Measurements from ENCODE around the gene WDR33. TPM values are rescaled to one million over a fixed set of nuclear protein-coding genes. Genes with fewer than 3 reads are reported as not detected.

WDR33 gene
- total RNA-seq, 1 donor from 2014 or later, result 37.9 TPM

DNA sequence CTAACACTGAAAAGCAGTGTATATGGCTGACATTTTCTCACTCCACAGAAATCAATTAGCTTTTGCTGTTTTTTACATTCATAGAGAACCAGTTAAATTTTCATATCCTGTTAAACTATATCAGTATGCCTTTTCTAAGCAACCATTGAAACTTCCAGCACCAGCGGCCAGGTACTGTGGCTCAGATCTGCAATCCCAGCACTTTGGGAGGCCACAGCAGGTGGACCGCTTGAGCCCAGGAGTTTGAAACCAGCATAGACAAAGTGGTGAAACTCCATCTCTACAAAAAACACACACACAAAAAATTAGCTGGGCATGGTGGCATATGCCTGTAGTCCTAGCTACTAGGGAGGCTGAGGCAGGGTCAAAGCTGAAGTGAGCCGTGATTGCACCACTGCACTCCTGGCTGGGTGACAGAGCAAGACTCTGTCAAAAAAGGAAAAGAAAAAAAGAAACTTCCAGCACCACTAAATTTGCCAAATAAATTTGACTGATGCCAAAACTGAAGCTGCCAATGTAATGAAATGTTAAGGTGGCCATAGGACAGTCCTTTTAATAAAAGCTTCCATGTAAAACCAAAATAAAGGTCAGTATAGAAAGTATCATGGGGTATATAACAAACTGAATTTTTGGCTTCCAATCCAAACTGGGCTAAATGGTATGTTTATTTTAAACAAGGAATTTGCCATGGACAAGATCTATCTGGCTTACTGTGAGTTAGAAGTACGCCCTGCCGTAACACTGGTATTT lies 106.2 kb downstream of the WDR33 start:
- intact Hi-C loops (cut with DNase I), result no loop called here
- ATAC-seq (ENCODE audit: poor library complexity) (no peak), DNase-seq (no peak)

DNA sequence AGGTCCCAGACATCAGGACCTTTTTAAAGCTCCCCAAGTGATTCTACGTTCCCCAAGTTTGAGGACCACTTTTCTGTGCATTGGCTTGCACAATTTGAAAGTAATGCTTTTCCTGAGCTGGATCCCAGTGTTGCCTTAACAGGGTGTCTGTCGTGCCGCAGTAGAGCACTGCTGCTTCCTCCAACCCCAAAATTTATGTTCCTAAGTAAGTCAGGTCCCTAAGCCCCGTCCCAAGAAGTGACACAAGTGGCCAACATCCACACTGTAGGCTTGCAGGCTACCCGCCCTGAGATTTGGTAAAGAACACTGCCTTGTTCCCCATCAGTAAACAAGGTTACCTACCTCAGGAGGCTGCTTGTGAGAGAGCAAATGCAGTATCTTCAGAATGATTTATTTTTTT lies 107.7 kb downstream of the WDR33 start:
- intact Hi-C loops (cut with DNase I), result no loop called here
- ATAC-seq (ENCODE audit: poor library complexity), result no peak
- no peak for DNase-seq

DNA sequence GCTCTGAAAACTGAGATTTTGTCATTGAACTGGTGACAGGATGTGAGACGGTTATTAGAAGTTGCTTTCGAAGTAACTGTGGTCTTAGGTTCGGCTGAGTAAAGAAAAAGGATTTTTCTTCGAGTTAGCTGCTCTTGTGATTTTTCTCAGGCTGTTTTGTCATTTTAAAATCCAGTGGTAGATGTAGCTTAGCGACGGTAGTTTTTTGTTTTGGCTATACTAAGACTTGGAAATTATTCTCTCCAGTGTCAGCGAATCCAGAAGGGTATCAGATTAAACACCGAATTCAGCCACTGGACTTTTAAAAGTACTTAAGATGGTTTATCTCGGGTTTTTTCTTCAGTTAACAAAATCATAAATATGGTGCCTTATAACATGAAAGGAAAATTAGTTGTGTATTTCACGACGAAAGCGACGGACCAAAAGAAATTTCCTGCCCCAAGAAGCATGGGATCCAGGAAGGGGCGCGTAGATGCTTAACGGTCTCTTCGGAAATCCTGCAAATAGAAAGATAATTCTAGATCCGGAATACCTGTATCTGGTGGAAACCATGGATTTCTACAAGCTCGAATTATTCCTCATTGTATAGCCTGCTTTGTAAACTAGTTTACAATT lies 108.5 kb downstream of the WDR33 start:
- DNase-seq (no peak), ATAC-seq (ENCODE audit: poor library complexity) (no peak)
- intact Hi-C loops (cut with DNase I), result no loop called here

DNA sequence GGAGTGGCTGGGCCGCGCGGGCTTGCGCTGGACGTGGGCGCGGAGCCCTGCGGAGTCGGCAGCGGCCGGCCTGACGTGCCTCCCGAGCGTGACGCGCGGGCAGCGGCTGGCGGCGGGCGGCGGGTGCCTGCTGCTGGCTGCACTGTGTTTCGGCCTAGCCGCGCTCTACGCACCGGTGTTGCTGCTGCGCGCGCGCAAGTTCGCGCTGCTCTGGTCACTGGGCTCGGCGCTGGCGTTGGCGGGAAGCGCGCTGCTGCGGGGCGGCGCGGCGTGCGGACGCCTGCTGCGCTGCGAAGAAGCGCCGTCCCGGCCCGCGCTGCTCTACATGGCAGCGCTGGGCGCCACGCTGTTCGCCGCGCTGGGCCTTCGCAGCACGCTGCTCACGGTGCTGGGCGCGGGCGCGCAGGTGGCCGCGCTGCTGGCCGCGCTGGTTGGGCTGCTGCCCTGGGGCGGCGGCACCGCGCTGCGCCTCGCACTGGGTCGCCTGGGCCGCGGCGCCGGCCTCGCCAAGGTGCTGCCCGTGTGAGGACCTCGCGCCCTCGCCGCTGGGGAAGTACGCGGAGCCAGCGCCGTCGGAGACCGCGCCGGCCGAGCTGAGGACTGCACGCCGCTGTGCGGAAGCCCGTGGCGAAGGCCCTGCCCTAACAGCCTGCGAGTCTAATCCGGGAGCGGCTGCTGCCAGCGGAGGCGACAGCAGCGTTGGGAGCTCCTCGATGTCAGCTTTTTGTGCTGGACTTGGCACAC lies 109.1 kb downstream of the WDR33 start:
- intact Hi-C loops (cut with DNase I), result no loop called here
- peak; percentile 66 for ATAC-seq (ENCODE audit: poor library complexity)

DNA sequence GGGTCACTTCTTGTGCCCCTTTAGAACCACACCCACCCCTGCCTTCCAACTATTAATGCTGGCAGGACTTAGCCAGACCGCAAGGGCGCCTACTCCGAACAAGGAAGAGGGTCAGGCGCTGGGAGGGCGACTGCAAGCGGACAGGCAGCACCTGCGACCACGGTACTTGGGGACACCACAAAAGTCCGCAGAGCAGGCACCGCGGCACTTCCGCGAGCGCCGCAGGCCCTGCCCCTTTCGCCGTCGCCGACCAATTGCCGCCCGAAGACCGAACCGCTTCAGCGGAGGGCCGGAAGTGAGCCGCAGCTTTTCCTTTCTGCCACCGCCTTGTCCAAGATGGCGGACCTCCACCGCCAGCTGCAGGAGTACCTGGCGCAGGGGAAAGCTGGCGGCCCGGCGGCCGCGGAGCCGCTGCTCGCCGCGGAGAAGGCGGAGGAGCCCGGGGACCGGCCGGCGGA lies 109.7 kb downstream of the WDR33 start, which contains the start of gene SFT2D3:
TSS of gene SFT2D3 (plus strand) at position 305 of the 458 bp plus-strand sequence. CDS start at position 337, 32 bp downstream.
- ATAC-seq (ENCODE audit: poor library complexity) (peak; percentile 92), DNase-seq (peak; percentile 95)
- intact Hi-C loops (cut with DNase I), result no loop called here

More for the DNA sequence above, 109.1 kb downstream of the WDR33 start:
- peak; percentile 89 for DNase-seq

DNA sequence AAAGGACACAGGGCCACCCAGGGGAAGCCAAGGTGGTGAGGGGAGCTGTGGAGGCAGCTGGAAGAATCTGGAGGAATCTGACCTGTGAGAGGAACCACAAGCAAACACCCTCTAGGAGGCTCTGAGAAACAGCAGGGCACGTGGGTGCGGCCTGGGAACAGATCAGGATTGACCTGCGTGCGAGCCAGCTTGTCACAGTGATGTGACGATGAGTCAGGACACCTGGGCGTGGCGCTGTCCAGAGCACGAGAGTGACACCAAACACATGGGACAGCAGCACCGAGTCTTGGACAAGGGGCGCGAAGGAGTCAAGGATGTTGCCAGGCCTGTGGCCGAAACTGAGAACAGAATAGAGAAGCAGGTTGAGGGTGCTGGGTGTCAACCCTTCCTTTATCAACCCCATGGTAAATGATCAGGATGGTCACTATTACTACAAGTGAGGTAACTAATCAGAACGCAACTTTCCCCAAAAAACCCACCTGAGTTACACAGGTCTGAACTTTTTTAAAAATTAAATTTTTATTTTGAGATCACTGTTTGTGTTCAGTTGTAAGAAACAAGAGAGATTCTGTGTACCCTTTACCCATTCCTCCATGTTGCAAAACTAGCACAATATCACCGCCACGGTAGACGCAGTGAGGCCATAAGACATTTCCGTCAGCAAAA lies 110.3 kb downstream of the WDR33 start:
- DNase-seq, result peak; percentile 75
- intact Hi-C loops (cut with DNase I), result no loop called here
- peak; percentile 27 for ATAC-seq (ENCODE audit: poor library complexity)

DNA sequence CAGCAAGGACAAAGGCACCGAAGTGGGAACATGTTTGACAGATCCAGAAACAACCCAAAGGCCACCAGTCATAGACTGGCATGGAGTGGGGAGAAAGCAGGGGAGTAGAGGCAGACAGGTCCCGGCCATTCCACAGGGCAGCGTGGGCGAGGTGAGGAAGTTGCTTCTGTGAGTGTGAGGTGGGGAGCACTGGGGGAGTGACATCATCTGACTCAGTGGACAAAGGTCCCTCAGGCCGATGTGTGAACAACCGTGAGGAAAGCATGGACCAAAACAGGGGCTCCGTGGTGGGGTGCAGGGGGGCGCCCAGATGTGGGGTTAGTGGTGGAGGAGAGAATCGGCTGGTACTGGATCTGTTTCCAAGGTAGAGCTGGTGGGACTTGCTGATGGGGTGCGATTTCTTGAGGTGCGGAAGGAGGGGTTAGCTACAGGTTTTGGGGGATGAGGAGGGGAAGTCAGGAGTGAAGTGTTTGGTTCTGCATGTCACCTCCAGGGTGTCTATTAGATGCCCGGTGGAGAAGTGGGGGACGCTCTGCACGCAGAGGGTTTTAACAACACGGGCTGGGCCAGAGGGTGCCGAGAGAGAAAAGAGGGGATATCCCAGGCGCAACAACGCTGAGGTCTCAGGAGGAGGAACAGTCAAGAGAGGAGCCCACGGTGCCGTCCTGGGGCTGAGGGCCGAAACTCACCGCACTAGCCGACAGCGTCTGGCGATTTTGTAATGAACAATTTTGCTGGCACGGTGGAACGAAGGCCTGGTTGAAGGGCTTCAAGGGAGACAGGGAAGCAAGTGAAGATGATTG lies 112.2 kb downstream of the WDR33 start:
- intact Hi-C loops (cut with DNase I), result loop anchor here (10.0 kb wide), 1 partner anchor 104 kb away; no protein-coding TSS in a partner anchor
- ATAC-seq (ENCODE audit: poor library complexity) (no peak), DNase-seq (no peak)

DNA sequence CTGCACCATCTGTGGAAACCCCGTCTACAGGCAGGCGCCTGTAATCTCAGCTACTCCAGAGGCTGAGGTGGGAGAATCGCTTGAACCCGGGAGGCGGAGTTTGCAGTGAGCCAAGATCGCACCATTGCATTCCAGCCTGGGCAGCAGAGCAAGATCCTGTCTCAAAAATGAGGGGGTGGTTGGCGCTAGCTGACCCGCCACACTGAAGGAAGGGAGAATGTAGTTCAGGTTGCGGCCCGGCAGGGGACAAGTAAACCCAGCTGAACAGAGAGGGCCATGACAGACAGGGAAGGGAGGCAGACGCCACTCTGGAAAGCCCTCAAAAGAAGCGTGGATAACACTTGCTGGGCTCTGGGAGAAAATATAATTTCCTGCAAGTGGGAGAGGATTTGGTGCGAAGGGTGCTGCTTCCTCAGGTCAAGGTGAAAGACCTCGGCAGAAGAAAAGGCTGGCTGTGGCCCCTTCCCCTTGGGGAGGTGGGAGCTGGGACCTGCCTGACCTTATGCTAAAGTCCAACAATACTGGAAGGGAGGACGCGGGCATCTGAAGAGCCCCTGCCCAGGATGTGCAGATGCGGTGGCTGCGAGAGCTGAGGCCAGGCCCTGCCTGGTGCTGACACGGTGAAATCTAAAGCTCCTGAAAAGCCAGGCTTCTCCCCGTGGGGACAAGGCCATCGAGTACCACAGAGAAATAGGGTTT lies 113.3 kb downstream of the WDR33 start:
- intact Hi-C loops (cut with DNase I), result loop anchor here (10.0 kb wide), 1 partner anchor 103 kb away; no protein-coding TSS in a partner anchor
- ATAC-seq (ENCODE audit: poor library complexity), result no peak
- no peak for DNase-seq

DNA sequence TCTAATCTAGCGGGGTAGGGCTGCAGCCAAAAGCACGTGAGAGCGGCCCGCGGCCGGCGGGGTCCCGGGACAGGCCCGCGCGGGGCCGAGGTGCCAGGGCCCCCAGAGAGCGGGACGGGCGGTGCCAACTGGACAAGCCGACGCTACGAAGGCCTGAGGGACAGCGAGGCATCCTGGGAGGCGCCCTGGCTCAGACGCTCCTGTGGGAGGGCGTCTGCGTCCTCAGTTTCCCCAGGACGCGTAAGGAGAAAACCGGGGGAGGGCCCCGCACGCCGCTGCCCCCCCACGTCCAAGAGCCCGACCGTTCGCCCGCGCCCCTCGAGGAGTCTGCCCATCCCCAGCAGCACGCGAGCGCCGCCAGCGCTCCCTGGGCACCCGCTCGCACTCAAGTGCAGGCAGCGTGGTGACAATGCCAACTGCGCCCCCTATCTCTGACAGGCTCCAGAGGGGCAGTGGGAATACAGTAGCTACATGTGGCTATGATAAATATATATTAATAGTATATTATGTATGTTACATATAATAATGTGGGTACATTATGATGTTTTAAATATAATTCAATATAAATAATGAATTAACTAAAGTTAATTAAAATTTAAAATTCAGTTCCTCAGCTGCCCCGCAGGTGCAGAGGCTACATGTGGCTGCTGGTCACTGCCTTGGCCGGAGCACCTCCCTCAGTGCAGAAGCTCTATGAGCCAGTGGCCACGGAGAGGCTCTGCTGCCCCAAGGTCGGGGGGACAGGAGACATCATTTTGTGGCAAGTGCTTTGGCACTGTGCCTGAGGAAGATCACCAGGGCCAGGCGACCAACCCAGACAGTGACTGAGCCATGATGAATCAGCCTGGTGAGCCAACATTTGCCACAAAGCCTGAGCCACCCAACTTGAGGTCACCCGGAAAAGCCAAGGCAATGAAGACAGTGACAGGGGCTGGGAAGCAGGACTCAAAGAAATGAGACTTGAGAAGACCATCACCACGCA lies 115.2 kb downstream of the WDR33 start:
- DNase-seq (peak; percentile 60), ATAC-seq (ENCODE audit: poor library complexity) (peak; percentile 79)
- intact Hi-C loops (cut with DNase I), result loop anchor here (10.0 kb wide), 1 partner anchor 101 kb away; no protein-coding TSS in a partner anchor

DNA sequence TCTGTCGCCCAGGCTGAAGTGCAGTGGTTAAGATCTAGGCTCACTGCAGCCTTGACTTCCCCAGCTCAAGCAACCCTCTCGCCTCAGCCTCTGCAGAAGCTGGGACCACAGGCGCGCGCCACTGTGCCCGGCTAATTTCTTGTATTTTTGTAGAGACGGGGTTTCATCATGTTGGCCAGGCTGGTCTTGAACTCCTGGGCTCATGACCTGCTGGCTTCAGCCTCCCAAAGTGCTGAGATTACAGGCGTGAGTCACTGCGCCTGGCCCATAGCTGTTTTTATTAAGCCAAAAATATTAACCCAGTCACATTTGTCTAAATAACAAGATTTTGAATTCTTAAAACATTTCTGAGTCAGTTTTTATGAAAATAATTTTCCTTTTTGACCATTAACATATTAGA lies 116.0 kb downstream of the WDR33 start:
- ATAC-seq (ENCODE audit: poor library complexity) (no peak), DNase-seq (no peak)
- intact Hi-C loops (cut with DNase I), result loop anchor here (10.0 kb wide), 1 partner anchor 100 kb away; no protein-coding TSS in a partner anchor

DNA sequence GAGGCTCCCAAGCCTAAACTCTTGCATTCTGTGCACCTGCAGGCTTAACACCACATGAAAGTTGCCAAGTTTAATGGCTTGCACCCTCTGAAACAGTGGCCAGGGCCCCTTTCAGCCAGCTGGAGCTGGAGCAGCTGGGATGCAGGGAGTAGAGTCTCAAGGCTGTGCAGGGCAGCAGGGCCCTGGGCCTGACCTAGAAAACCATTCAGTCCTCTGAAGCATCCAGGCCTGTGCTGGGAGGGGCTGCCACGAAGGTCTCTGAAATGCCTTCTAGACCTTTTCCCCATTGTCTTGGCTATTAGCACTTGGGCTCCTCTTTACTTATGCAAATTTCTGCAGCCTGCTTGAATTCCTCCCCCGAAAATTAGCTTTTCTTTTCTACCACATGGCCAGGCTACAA lies 120.3 kb downstream of the WDR33 start:
- ATAC-seq (ENCODE audit: poor library complexity) (no peak), DNase-seq (no peak)
- intact Hi-C loops (cut with DNase I), result loop anchor here (10.0 kb wide), 1 partner anchor 96 kb away; no protein-coding TSS in a partner anchor

DNA sequence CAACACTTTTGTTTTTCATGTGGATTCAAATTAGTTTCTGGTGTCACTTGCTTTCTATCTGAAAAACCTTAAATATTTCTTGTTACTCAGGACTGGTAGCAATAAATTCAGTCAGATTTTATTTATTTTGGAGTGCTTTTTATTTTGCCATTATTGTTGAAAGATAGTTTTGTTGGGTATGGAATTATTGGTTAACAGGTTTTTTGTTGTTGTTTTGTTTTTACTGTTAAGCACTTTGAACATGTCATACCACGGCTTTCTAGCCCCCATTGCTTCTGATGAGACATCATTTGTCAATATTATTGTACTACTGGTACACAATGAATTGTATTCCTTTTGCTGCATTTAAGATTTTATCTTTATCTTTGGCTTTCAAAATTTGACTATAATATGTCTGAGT lies 122.6 kb downstream of the WDR33 start:
- DNase-seq, result no peak
- intact Hi-C loops (cut with DNase I), result no loop called here
- ATAC-seq (ENCODE audit: poor library complexity), result no peak

DNA sequence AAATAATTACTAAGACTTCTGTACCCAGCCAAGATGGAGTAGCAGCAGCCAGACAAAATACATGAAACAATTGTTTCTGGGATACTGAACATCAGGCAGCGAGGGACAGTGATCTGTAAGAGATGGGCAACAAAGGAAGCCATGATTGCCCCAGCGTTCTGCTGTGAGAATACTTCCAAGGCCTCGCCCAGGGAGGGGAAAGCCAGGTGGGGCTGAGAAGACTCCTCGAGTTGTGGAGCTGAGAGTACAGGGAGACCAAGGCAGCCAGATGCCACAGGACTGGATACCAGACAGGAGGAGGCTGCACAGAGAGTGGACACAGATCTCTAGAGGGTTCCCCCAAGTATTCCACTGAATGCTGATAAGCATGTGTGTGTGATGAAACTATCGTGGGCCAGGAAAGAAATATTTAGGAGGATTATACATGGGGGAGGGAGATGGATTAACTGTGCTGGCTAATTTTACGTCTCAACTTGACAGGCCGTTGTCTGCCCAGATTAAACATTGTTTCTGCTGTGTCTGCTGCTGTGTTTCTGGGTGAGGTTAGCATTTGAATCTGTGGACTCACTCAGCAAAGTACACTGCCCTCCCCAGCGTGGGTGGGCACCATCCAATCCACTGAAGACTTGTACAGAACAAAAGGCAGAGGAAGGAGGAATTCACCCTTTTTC lies 125.4 kb downstream of the WDR33 start:
- no peak for ATAC-seq (ENCODE audit: poor library complexity)
- DNase-seq, result no peak
- intact Hi-C loops (cut with DNase I), result no loop called here

DNA sequence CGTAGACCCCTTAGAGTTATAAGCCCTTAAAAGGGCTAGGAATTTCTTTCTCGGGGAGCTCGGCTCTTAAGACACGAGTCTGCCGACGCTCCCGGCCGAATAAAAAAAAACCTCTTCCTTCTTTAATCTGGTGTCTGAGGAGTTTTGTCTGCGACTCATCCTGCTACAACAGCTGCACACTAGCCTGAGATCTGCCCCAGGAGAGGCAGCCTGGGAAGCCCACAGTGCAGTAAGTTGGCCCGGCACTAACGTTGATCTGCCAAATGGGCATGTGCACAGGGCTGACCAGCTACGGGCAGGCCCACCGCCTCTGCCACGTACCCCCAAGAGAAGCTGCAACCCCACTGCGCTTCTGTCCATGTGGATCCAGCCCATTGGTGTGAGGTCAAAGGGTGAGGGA lies 127.2 kb downstream of the WDR33 start:
- no peak for ATAC-seq (ENCODE audit: poor library complexity)
- intact Hi-C loops (cut with DNase I), result no loop called here
- DNase-seq, result no peak

DNA sequence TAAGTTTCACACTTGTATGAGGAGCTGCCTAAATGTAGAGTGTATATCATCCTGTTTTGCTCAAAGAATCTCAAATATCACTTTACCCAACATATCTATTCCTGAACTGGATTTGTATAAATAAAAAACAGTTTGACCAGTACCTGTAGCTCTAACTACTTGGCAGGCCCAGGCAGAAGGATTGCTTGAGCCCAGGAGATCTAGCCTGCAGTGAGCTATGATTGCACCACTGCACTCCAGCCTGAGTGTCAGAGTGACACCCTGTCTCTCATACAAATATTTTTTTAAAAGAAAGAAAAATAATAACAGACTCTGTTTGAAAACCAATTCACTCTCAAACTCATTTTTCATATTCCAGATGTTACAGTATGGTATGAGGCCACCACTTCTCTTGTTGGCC lies 127.9 kb downstream of the WDR33 start:
- DNase-seq (no peak), ATAC-seq (ENCODE audit: poor library complexity) (no peak)
- intact Hi-C loops (cut with DNase I), result no loop called here

All from Right ventricle myocardium superior (tissue), 1 donor.